GM21723 (cell line): ENCODE results near the gene CFL1.

Experiments used
- ATAC-seq: cut with Tn5 transposase; IDR thresholded peaks from one replicate; pipeline ENCODE4 v1.9.1; 2021; ENCODE audit warnings: mild to moderate bottlenecking, moderate library complexity; ENCODE audit not compliant: unreplicated experiment

CFL1 gene

GRCh38 chr11:65809496-65809895 lies 48.5 kb downstream of the CFL1 start:
- ATAC-seq: no peak

GRCh38 chr11:65808744-65809341 lies 49.1 kb downstream of the CFL1 start:
- no peak for ATAC-seq

GRCh38 chr11:65806979-65807378 lies 51.0 kb downstream of the CFL1 start:
- ATAC-seq: no peak
